ENCODE results near the gene SPATS2. TPM values are rescaled to one million over a fixed set of nuclear protein-coding genes. Genes with fewer than 3 reads are reported as not detected.
A peak's percentile ranks its signal among the peaks of the same experiment; 100 is the strongest.

SPATS2 gene
- total RNA-seq, 2 experiments from 2014 or later = 11.3 to 18.1 TPM

DNA sequence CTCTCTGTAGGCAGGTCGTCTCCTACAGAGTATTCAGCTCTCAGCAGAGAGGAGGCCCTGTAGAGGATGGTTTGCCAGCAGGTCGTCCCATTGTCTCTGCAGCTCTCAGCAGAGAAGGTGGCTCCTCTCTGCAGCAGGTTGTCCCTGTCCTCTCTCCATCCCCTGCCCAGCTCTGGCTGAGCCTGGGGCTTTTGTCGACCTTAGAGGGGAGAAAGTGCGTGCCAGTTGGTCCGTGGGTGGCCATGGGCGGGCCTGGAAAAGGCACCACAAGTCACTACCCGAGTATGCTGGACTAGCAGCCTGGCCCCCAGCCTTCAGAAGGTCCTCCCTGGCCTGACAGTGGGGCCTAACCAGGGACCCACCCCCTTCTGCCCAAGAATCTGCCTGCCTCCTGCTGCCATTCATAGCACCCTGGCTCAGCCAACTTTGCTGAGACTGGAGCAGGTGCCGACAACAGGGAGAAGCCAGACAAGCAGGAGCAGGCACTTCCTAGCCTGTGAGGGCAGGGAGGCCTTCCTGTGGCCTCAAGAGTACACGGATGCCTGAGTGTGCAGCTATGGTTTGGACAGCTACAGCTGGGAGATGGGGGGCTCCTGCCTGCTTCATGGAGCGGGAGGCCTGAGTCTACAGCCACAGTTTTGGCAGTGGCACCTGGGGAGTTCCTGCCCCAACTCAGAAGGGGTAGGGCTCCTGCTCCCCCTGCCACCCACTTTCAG lies 111.8 kb downstream of the SPATS2 start:
- CTCF ChIA-PET = no interaction called here
- ATAC-seq = no peak
- Mint-ChIP-seq H3K4me1 (peaks cover 14% of the 10 kb centered on the region), H3K9me3 (ENCODE audit: low read depth) (no peaks in the 10 kb centered on the region), H3K27me3 (no peaks in the 10 kb centered on the region), H3K27ac (no peak overlapping the region), H3K4me3 (no peak overlapping the region), H3K36me3 (no peaks in the 10 kb centered on the region)
- no peak for DNase-seq

DNA sequence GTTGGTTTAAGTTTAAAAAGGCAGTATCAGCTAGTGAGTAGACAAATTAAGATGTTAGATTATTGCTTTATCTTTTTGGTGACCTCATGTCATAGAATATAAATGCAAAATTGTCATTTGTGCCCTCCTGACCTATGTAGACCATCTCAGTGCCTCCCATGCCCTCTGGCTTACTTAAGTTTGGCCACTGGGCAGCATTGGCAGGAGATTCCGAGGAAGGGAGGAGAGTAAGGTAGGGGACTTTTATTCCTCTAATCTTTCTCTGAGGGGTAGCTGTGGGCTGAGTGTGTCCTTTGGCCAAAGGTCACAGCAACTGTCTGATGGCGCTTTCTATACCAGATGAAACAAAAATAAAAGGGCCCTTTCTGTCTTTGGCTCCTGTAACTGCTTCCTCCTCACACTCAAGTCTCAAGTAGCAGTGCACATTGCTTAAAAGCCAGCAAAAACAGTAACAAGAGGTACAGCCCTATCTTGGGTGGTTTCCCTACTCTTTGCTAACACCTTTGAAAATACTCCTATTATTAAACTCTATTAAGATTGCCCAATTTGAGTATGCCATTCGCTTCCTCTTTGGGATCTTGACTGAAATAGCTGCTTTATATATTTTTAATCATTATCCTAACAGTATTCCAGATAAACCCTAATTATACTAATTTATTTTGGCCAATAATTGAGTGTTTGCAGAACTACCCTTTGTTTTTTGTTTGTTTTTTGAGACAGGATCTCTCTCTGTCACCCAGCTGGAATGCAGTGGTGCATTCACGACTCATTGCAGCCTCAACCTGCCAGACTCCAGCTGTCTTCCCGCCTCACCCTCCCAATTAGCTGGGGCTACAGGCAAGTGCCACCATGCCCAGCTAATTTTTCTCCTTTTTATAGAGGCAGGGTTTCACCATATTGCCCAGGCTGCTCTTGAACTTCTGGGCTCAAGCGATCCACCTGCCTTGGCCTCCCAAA lies 115.1 kb downstream of the SPATS2 start:
- Mint-ChIP-seq H3K4me1 (peaks cover 11% of the 10 kb centered on the region), H3K27me3 (no peaks in the 10 kb centered on the region), H3K4me3 (no peak overlapping the region), H3K36me3 (no peaks in the 10 kb centered on the region), H3K9me3 (ENCODE audit: low read depth) (no peaks in the 10 kb centered on the region), H3K27ac (no peak overlapping the region)
- no peak for DNase-seq
- ATAC-seq = no peak
- CTCF ChIA-PET = interaction anchor here (0.6 to 1.2 kb wide), 3 partner anchors 12 to 247 kb away, joined by 3 to 4 read pairs (median 3); no protein-coding TSS in a partner anchor

DNA sequence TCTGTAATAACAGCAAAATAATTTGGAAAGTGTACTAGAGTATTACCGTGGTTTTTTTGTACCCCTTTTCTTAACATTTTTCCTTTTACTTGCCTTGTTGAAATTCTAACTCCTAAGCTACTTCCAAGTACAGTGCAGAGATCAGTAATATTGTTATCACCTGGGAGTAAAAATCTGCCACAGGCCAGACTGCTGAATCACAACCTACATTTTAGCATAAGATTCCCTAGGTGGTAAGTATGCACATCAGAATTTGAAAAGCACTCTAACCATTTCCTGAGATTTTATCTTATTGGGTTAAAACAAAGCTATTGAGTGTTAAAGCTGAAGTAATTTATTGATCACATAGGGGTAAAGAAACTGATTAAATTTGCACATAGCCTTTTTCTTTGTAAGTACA lies 116.4 kb downstream of the SPATS2 start:
- no peak for DNase-seq
- ATAC-seq = no peak
- CTCF ChIA-PET = interaction anchor here (0.6 to 0.9 kb wide), 3 partner anchors 30 to 248 kb away, joined by 3 to 4 read pairs (median 4); no protein-coding TSS in a partner anchor
- Mint-ChIP-seq H3K36me3 (no peaks in the 10 kb centered on the region), H3K27me3 (no peaks in the 10 kb centered on the region), H3K27ac (no peak overlapping the region), H3K4me1 (peaks cover 10% of the 10 kb centered on the region), H3K9me3 (ENCODE audit: low read depth) (no peaks in the 10 kb centered on the region), H3K4me3 (no peak overlapping the region)

DNA sequence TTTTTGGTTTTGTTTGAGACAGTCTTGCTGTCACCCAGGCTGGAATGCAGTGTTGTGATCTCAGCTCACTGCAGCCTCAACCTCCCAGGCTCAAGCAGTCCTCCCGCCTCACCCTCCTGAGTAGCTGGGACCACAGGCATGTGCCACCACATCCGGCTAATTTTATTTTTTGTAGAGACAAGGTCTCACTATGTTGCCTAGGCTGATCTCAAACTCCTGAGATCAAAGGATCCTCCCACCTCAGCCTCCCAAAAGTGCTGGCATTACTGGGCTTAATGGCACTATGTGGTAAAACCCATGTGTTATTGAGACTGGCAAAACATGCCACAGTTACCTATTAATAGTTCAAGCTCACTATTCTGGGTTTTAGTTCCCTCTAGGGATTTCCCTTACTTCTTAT lies 120.3 kb downstream of the SPATS2 start:
- Mint-ChIP-seq H3K4me1 (peaks cover 10% of the 10 kb centered on the region), H3K27me3 (no peaks in the 10 kb centered on the region), H3K4me3 (no peak overlapping the region), H3K27ac (no peak overlapping the region), H3K9me3 (ENCODE audit: low read depth) (no peaks in the 10 kb centered on the region), H3K36me3 (no peaks in the 10 kb centered on the region)
- ATAC-seq (no peak), DNase-seq (no peak)
- CTCF ChIA-PET = interaction anchor here (1.2 to 1.4 kb wide), 2 partner anchors 18 to 26 kb away, joined by 3 read pairs; no protein-coding TSS in a partner anchor

DNA sequence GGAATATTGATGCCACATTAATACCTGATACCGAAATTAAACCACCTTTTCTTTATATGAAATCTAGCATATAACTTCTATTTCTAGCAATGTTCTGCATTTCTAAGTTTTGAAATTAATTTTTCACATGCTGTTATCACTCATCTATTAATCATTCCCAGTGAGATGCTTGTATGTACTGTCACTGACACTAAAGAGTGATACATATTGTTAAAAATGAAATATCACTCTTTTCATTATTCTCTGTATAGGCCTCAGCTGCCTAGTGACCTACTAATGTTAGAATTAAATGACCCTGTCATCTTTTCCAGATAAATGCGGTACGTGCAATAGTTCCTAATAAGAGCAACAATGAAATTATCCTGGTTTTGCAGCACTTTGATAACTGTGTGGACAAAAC lies 121.9 kb downstream of the SPATS2 start:
- ATAC-seq (no peak), DNase-seq (no peak)
- Mint-ChIP-seq H3K36me3 (no peaks in the 10 kb centered on the region), H3K27me3 (no peaks in the 10 kb centered on the region), H3K4me3 (no peak overlapping the region), H3K9me3 (ENCODE audit: low read depth) (no peaks in the 10 kb centered on the region), H3K27ac (no peak overlapping the region), H3K4me1 (no peaks in the 10 kb centered on the region)
- CTCF ChIA-PET = no interaction called here

DNA sequence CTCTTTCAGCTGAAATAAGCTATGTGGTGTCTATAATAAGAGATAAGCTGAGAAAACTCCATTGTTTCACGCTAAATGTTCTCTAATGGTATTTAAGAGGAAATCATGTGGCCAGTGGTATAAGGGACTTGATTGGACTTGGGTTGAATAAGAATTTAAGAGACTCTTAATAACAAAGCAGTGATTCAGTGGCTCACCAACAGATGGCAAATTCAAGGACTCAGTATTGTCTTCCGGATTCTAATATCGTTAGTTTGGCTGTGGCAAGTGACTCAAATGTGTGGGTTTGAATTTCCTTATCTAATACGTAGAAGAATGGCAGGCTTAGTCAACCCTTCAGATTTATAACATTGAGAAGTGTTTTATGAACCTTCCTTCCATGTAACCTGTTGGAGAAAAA lies 122.5 kb downstream of the SPATS2 start:
- Mint-ChIP-seq H3K27me3 (no peaks in the 10 kb centered on the region), H3K36me3 (no peaks in the 10 kb centered on the region), H3K4me1 (no peaks in the 10 kb centered on the region), H3K4me3 (no peak overlapping the region), H3K27ac (no peak overlapping the region), H3K9me3 (ENCODE audit: low read depth) (no peaks in the 10 kb centered on the region)
- CTCF ChIA-PET = no interaction called here
- ATAC-seq (no peak), DNase-seq (no peak)

DNA sequence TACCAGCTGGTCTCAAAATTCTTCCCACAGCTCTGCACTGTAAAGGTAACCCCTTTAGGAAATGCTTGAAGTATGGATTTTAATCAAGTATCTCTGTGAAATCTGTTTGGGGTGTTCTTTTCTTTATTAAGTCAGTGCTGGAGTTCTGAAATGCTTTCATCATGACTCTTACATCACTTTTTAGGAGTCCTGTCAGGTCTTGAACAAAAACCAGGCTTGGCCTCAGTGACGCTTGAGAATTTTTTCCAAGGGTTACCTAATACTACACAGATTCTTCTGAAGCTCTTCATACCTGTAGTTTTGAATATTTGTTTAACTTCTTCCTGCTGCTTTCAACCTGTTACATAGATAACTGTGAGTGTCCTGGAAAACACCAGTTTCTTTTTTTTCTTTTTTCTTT lies 124.6 kb downstream of the SPATS2 start:
- ATAC-seq (no peak), DNase-seq (no peak)
- Mint-ChIP-seq H3K9me3 (ENCODE audit: low read depth) (no peaks in the 10 kb centered on the region), H3K27ac (no peak overlapping the region), H3K4me3 (no peak overlapping the region), H3K36me3 (peaks cover 2% of the 10 kb centered on the region), H3K27me3 (no peaks in the 10 kb centered on the region), H3K4me1 (no peaks in the 10 kb centered on the region)
- CTCF ChIA-PET = interaction anchor here (2.1 kb wide), 1 partner anchor 133 kb away, joined by 6 read pairs; no protein-coding TSS in a partner anchor

DNA sequence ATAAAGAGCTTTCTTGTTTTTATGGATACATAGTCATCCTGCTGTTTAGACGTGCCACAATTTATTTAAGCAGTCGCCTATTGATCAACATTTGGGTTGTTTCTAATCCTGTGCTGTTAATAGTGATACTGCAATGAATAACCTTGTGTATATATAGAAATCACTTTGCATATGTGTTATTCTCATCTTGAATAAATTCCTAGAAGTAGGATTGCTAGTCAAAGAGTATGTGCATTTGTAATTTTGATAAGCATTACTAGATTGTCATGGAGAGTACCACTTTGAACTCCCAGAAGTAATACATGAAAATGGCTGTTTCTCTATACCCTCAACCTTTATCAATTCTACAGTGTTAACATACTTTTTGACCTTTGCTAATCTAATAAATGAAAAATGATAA lies 126.6 kb downstream of the SPATS2 start:
- no peak for DNase-seq
- Mint-ChIP-seq H3K27ac (no peak overlapping the region), H3K27me3 (no peaks in the 10 kb centered on the region)

DNA sequence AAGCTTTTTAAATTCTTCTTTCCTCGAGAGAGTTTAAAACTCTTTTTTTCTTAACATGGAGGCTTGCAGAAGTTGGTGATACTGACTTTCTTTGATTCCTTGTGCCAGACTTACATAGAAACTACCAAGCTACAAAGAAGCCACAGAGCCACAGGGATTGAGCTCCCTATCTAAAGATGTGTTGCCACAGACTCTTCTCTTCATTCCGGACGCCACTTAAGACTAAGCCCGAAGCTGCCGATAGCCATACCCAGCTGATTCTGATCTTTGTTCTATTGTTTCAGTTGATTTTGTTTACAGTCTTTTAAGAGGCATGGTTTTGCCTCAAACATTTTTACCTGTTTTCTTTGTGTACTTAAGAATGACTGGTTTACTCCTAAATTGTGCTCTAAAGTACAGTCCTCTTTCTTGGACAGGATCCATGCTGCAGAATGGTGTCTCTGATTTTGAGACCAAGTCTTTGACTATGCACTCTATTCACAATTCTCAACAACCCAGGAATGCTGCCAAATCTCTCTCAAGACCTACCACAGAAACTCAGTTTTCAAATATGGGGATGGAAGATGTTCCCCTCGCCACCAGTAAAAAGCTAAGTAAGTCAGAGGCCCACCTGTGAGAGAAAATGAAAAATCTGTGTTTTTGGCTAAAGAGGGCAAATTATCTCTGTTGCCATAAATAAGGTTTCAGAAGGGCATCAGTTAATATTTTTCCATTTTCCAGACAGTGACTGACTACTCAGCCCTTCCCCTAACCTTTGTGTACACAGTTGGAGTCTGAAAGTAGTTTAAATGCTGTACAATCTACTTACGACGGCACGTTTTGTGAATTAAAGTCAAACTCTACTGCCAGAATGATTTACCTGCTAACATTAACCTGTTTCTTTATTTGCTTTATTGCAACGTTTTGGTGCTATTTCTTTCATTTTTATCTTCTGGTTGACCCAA lies 129.4 kb downstream of the SPATS2 start:
- Mint-ChIP-seq H3K4me3 (no peak overlapping the region), H3K9me3 (ENCODE audit: low read depth) (no peaks in the 10 kb centered on the region), H3K4me1 (no peaks in the 10 kb centered on the region), H3K27me3 (no peaks in the 10 kb centered on the region), H3K27ac (no peak overlapping the region), H3K36me3 (peaks cover 4% of the 10 kb centered on the region)
- no peak for DNase-seq
- CTCF ChIA-PET = interaction anchor here (0.6 to 1.6 kb wide), 3 partner anchors 18 to 398 kb away, joined by 3 to 5 read pairs (median 3); no protein-coding TSS in a partner anchor
- ATAC-seq = no peak

More for the DNA sequence above, 126.6 kb downstream of the SPATS2 start:
- Mint-ChIP-seq H3K4me3 (no peak overlapping the region), H3K4me1 (no peaks in the 10 kb centered on the region), H3K9me3 (ENCODE audit: low read depth) (no peaks in the 10 kb centered on the region), H3K36me3 (peaks cover 2% of the 10 kb centered on the region)
- CTCF ChIA-PET = interaction anchor here (0.6 to 1.5 kb wide), 4 partner anchors 20 to 152 kb away, joined by 3 read pairs; no protein-coding TSS in a partner anchor
- no peak for ATAC-seq

DNA sequence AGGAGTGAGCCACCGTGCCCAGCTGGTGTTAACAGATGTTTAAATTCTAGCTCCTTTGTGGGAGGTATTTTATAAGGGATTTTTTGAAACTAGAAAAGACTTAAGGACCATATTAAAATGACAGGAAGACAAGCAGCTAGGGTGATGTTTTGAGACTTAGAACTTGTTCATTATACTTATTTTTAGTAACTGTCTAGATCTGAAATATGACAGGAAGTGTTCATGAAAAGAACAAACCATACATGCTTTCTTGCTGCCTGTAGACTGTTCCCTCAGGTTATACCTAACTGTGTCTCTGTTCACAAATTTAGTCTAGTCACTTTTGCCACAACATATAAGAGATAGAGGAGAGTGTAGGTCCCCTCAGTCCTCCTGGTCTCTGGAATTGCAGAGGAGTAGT lies 134.6 kb downstream of the SPATS2 start:
- CTCF ChIA-PET = interaction anchor here (1.2 to 2.2 kb wide), 3 partner anchors 9 to 154 kb away, joined by 3 to 6 read pairs (median 4); no protein-coding TSS in a partner anchor
- H3K27ac Mint-ChIP-seq = peak overlapping the region; percentile 19
- no peaks in the 10 kb centered on the region for H3K9me3 Mint-ChIP-seq (ENCODE audit: low read depth)
- no peaks in the 10 kb centered on the region for H3K27me3 Mint-ChIP-seq
- H3K4me3 Mint-ChIP-seq = no peak overlapping the region
- peaks cover 2% of the 10 kb centered on the region for H3K4me1 Mint-ChIP-seq
- peaks cover 5% of the 10 kb centered on the region for H3K36me3 Mint-ChIP-seq
- DNase-seq (no peak), ATAC-seq (no peak)

DNA sequence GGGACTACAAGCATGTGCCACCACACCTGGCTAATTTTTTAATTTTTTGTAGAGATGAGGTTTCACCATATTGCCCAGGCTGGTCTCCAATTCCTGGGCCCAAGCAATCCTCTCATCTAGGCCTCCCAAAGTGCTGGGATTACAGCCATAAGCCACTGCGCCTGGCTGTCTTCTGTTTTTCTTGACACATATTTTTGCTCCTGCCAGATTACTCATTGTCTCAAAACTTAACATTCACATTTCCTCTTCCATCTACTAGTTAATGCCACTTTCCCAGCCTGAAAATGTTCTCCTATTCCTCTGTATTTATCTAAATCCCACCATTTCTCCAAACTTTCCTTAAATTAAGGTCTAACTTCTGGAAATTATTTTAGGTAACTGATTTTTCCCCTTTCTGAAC lies 135.3 kb downstream of the SPATS2 start:
- DNase-seq = no peak
- Mint-ChIP-seq H3K27ac (peak overlapping the region; percentile 42), H3K9me3 (ENCODE audit: low read depth) (no peaks in the 10 kb centered on the region), H3K4me3 (no peak overlapping the region), H3K4me1 (peaks cover 2% of the 10 kb centered on the region), H3K36me3 (peaks cover 5% of the 10 kb centered on the region), H3K27me3 (no peaks in the 10 kb centered on the region)
- CTCF ChIA-PET = interaction anchor here (2.5 to 15.6 kb wide), 2 partner anchors 143 to 155 kb away, joined by 9 to 260 read pairs; partner anchors contain the start of gene DNAJC22
- ATAC-seq = no peak

DNA sequence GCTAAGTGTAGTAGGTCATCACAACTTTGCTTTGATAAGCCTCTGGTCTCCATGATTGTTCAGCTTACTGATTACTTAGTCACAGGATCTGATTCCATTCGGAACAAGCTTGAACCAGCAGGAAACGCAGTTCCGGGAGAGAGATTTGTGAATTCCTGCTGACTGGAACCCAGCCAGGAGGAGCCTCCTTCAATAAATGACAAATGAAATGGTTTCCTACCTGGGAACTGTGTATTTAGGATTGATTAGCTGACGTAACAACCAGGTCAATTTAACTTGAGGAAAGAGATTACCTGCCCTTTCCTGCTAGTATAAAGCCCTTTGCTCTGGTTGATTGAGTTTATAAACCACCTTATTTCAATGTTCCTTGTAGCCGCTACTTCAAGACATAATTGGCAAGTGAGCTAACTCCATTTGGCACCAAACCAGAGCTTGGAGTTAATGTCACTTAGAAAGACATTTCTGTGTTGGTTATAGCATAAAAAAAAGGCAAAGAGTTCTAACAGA lies 136.5 kb downstream of the SPATS2 start:
- Mint-ChIP-seq H3K4me1 (peaks cover 2% of the 10 kb centered on the region), H3K27me3 (no peaks in the 10 kb centered on the region), H3K9me3 (ENCODE audit: low read depth) (no peaks in the 10 kb centered on the region), H3K27ac (no peak overlapping the region), H3K4me3 (no peak overlapping the region), H3K36me3 (peaks cover 5% of the 10 kb centered on the region)
- no peak for DNase-seq
- ATAC-seq = no peak
- CTCF ChIA-PET = interaction anchor here (0.7 to 15.6 kb wide), 8 partner anchors 10 to 336 kb away, joined by 3 to 260 read pairs (median 5); partner anchors contain the start of genes DNAJC22 and SPATS2

All from activated CD8-positive, alpha-beta memory T cell treated with anti-CD3 and anti-CD28 coated beads, Interleukin-2, amount 10 ng/mL, durations not matched to agents 7 days and 5 days (primary cell).